NB4 (cell line): ENCODE data around the gene TMEM39A.

Experiments
- DNase-seq: peaks from one replicate; pipeline ENCODE4 v3.0.0; 2010; ENCODE audit warnings: low read depth
- H3K4me3 ChIP-seq: one replicate; pipeline ENCODE4 v1.5.1; 2011; ENCODE audit warnings: mild to moderate bottlenecking, low read depth, low read length, moderate library complexity
- CTCF ChIP-seq: IDR thresholded peaks from one replicate; pipeline ENCODE4 v1.5.1; 2012; ENCODE audit warnings: low read depth, low read length
- MAX ChIP-seq: IDR thresholded peaks from 2 replicates; pipeline ENCODE4 v1.6.1; 2011; ENCODE audit warnings: low read depth, low read length
- MYC ChIP-seq: IDR thresholded peaks from 2 replicates; pipeline ENCODE4 v1.6.1; 2011; ENCODE audit warnings: low read depth, low read length
- POLR2A ChIP-seq: IDR thresholded peaks from 2 replicates; pipeline ENCODE4 v1.6.1; 2011; ENCODE audit warnings: mild to moderate bottlenecking; ENCODE audit not compliant: insufficient read length; ENCODE audit errors: extremely low read depth

TMEM39A gene

GRCh38 chr3:119500901-119501300 lies 37.5 kb upstream of the TMEM39A start:
- DNase-seq: no peak
- H3K4me3 ChIP-seq: peak overlapping the region; percentile 92
- no peak for TF ChIP-seq MAX
- TF ChIP-seq CTCF: no peak
- no peak for TF ChIP-seq MYC
- no peak for TF ChIP-seq POLR2A

GRCh38 chr3:119500265-119500664 lies 36.9 kb upstream of the TMEM39A start:
- DNase-seq: no peak
- peak overlapping the region; percentile 92 for H3K4me3 ChIP-seq
- TF ChIP-seq MAX: no peak
- no peak for TF ChIP-seq POLR2A
- no peak for TF ChIP-seq CTCF

GRCh38 chr3:119498186-119499011 lies 35.0 kb upstream of the TMEM39A start, which contains the start of gene TIMMDC1:
TSS of gene TIMMDC1 (plus strand) at chr3:119498547. CDS start at chr3:119498734, 187 bp downstream.
- TF ChIP-seq POLR2A: peak; percentile 96
- no peak for TF ChIP-seq CTCF
- TF ChIP-seq MYC: peak; percentile 78
- TF ChIP-seq MAX: peak; percentile 72
- H3K4me3 ChIP-seq: peak within 1 kb of the TSS; percentile 92
- peak; percentile 97 for DNase-seq

- TF ChIP-seq MAX (no peak), CTCF (no peak), MYC (no peak), POLR2A (no peak)
- peak overlapping the region; percentile 92 for H3K4me3 ChIP-seq
- peak; percentile 35 for DNase-seq
Measured at GRCh38 chr3:119497820-119498185, 34.4 kb upstream of the TMEM39A start.

- H3K4me3 ChIP-seq: no peak overlapping the region
- no peak for DNase-seq
- TF ChIP-seq MAX: no peak
- no peak for TF ChIP-seq POLR2A
- TF ChIP-seq CTCF: no peak
- TF ChIP-seq MYC: no peak
Measured at GRCh38 chr3:119494597-119494996, 31.2 kb upstream of the TMEM39A start.
